SK-N-MC (cell line): ENCODE results near the gene NRCAM.

Experiments
- EZH2 ChIP-seq: fragments of 200-600 bp; sonication (generic); IDR thresholded peaks from one replicate; pipeline ENCODE4 v1.6.1; 2017; ENCODE audit warnings: antibody characterized with exemption
- FOXP2 ChIP-seq: optimal IDR thresholded peaks from 2 replicates; pipeline ENCODE3; 2011; ENCODE audit warnings: mild to moderate bottlenecking, moderate library complexity; ENCODE audit not compliant: insufficient read depth; ENCODE audit errors: extremely low read length, control extremely low read depth
- POLR2AphosphoS5 ChIP-seq: IDR thresholded peaks from 2 replicates; pipeline ENCODE4 v1.6.1; 2012; ENCODE audit warnings: mild to moderate bottlenecking, low read depth, low read length, borderline replicate concordance

DNA sequence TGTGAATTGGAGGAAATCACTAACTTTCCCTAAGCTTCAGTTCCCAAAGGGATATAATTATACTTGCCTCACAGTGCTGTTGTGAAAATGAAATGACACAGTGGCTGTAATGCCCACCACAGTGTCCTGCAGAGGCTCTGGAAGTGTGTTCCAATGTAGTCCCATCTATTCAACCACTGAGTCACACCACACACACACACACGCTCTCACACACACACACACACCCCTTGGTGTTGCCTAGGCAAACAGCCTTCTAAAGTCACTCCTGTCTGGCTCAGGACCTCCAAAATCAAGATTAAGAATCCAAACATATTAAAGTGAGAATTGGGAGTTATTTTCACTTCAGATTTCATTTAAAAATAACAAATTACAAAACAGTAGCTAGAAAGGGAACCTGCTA lies 73.3 kb downstream of the NRCAM start:
- no peak for TF ChIP-seq POLR2AphosphoS5
- no peak for TF ChIP-seq EZH2
- no peak for TF ChIP-seq FOXP2
